ENCODE data around the gene XRCC4.
"Not testable (repeated sequence)": the region's sequence is repeated elsewhere in the genome, so short reads cannot be mapped to it uniquely, and the experiment has no call there.

DNA sequence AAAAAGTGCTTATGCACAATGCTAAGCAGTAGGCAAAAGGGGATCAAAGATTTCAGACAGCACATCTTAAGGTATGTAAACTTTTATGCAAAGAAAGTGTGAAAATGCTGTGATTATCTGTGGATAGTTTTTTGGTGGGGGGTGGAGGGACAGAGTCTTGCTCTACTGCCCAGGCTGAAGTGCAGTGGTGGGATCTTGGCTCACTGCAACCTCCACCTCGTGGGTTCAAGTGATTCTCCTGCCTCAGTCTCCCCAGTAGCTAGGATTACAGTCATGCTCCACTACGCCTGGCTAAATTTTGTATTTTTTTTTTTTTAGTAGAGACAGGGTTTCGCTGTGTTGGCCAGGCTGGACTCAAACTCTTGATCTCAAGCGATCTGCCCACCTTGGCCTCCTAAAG lies 10.0 kb upstream of the XRCC4 start:
- TF ChIP-seq, protein P1, sequence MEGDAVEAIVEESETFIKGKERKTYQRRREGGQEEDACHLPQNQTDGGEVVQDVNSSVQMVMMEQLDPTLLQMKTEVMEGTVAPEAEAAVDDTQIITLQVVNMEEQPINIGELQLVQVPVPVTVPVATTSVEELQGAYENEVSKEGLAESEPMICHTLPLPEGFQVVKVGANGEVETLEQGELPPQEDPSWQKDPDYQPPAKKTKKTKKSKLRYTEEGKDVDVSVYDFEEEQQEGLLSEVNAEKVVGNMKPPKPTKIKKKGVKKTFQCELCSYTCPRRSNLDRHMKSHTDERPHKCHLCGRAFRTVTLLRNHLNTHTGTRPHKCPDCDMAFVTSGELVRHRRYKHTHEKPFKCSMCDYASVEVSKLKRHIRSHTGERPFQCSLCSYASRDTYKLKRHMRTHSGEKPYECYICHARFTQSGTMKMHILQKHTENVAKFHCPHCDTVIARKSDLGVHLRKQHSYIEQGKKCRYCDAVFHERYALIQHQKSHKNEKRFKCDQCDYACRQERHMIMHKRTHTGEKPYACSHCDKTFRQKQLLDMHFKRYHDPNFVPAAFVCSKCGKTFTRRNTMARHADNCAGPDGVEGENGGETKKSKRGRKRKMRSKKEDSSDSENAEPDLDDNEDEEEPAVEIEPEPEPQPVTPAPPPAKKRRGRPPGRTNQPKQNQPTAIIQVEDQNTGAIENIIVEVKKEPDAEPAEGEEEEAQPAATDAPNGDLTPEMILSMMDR (IDR thresholded peaks at IDR 0.05), result not testable (repeated sequence)
- TF ChIP-seq POLR2AphosphoS5 (IDR thresholded peaks at IDR 0.05), result not testable (repeated sequence)

Data from breast epithelium (tissue), 3 donors.